ENCODE measurements around the gene QRFP. TPM values are rescaled to one million over a fixed set of nuclear protein-coding genes. Genes with fewer than 3 reads are reported as not detected.

Gene QRFP
- total and polyA plus RNA-seq, 8 donors, result not detected

GRCh38 chr9:130846487-130847305, 49.9 kb downstream of the QRFP start:
- Histone ChIP-seq H3K27me3 (no peaks in the 10 kb centered on the region), H3K4me1 (peaks cover 5 to 13% (median 8%) of the 10 kb centered on the region in 3 donors), H3K36me3 (no peaks in the 10 kb centered on the region), H3K27ac (peak overlapping the region; percentile 36 to 76 (median 65)), H3K4me3 (no peak overlapping the region), H3K9me3 (no peaks in the 10 kb centered on the region)
- FAIRE-seq (no peak), DNase-seq (peak in 2 of 6 donors; percentile 36 to 45), ATAC-seq (peak; percentile 27 to 54 (median 49))
- no peak for TF ChIP-seq CTCF (IDR thresholded peaks at IDR 0.05)
- WGBS, 2 donors, result 40 to 46% methylated on average over 12 of the region's 12 CpGs
- intact Hi-C loops (cut with DNase I), result no loop called here

GRCh38 chr9:130845901-130846481, 50.6 kb downstream of the QRFP start:
- DNase-seq (no peak), FAIRE-seq (no peak), ATAC-seq (peak in 3 of 4 donors; percentile 14 to 42 (median 31))
- no peaks in the 10 kb centered on the region for H3K27me3 ChIP-seq
- no peak overlapping the region for H3K4me3 ChIP-seq
- H3K27ac ChIP-seq, result peak overlapping the region; percentile 36 to 76 (median 65)
- no peak for TF ChIP-seq CTCF (IDR thresholded peaks at IDR 0.05)
- intact Hi-C loops (cut with DNase I), result no loop called here
- no peaks in the 10 kb centered on the region for H3K9me3 ChIP-seq
- H3K36me3 ChIP-seq, result no peaks in the 10 kb centered on the region
- 48 to 57% methylated on average over 7 of the region's 7 CpGs for WGBS, 2 donors
- peaks cover 5 to 13% (median 8%) of the 10 kb centered on the region in 3 donors for H3K4me1 ChIP-seq

GRCh38 chr9:130845254-130845653, 51.4 kb downstream of the QRFP start:
- Histone ChIP-seq H3K9me3 (no peaks in the 10 kb centered on the region), H3K4me1 (peaks cover 5 to 13% (median 8%) of the 10 kb centered on the region in 3 donors), H3K27me3 (no peaks in the 10 kb centered on the region), H3K27ac (peak overlapping the region in 1 of 4 donors; percentile 37), H3K4me3 (no peak overlapping the region), H3K36me3 (no peaks in the 10 kb centered on the region)
- intact Hi-C loops (cut with DNase I), result no loop called here
- no peak for DNase-seq
- FAIRE-seq, result no peak
- no peak for ATAC-seq
- TF ChIP-seq CTCF (IDR thresholded peaks at IDR 0.05), result no peak
- WGBS, 2 donors, result 80 to 81% methylated on average over 10 of the region's 10 CpGs

GRCh38 chr9:130844044-130844451, 52.6 kb downstream of the QRFP start:
- ATAC-seq, result no peak
- Histone ChIP-seq H3K9me3 (no peaks in the 10 kb centered on the region), H3K4me1 (peaks cover 5 to 13% (median 8%) of the 10 kb centered on the region in 3 donors), H3K27ac (no peak overlapping the region), H3K4me3 (no peak overlapping the region), H3K36me3 (no peaks in the 10 kb centered on the region), H3K27me3 (no peaks in the 10 kb centered on the region)
- DNase-seq, result no peak
- no peak for FAIRE-seq
- no peak for TF ChIP-seq CTCF (IDR thresholded peaks at IDR 0.05)
- intact Hi-C loops (cut with DNase I), result no loop called here
- 72 to 84% methylated on average over 4 of the region's 4 CpGs for WGBS, 2 donors
